Dermis microvascular lymphatic vessel endothelial cell (primary cell): ENCODE measurements around the gene KIF3C. TPM values are rescaled to one million over a fixed set of nuclear protein-coding genes. Genes with fewer than 3 reads are reported as not detected.
A peak's percentile ranks its signal among the peaks of the same experiment; 100 is the strongest.
"Not testable (repeated sequence)": the region's sequence is repeated elsewhere in the genome, so short reads cannot be mapped to it uniquely, and the experiment has no call there.

ENCODE experiments used
- DNase-seq, 2 donors: peaks; one replicate each; pipeline versions ENCODE4 v3.0.0 to v3.0.0-alpha.2; 2010; ENCODE audit warnings: low read depth in 2 of 2
- total RNA-seq: library from RNA; depleted of rRNA; stranded (reverse); fragments of >200 nt; gene quantifications from 2 replicates; pipeline ENCODE4 v1.2.1, GENCODE V29; 2014

KIF3C gene
- total RNA-seq, 1 donor from 2014 or later: 10.5 TPM

- not testable (repeated sequence) for DNase-seq
These were observed 17.1 kb upstream of the KIF3C start for GRCh38 chr2:25999406-25999805.

GRCh38 chr2:25998816-25999383 lies 16.6 kb upstream of the KIF3C start:
- DNase-seq: not testable (repeated sequence)

GRCh38 chr2:25996844-25997243 lies 14.5 kb upstream of the KIF3C start:
- DNase-seq: no peak

DNA sequence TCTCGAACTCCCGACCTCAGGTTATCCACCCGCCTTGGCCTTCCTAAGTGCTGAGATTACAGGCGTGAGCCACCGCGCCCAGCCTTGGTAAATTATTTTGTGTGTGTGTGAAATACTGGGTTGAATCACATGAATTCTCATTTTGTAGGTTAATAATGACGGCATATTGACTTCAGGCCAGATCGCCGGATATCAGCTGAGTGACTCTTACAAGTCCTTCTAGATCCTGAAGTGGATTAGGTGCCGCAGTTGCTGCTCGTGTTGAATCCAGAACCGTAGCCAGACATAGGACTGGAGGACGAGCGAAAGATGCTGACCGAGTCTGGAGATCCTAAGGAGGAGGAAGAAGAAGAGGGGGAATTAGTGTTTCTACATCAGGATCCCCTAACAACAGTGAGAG lies 12.2 kb upstream of the KIF3C start:
- DNase-seq: no peak

- DNase-seq: no peak
These were observed 10.8 kb upstream of the KIF3C start for GRCh38 chr2:25993049-25993448.

GRCh38 chr2:25992556-25992955 lies 10.3 kb upstream of the KIF3C start:
- no peak for DNase-seq

GRCh38 chr2:25991965-25992364 lies 9.7 kb upstream of the KIF3C start:
- DNase-seq: no peak

DNA sequence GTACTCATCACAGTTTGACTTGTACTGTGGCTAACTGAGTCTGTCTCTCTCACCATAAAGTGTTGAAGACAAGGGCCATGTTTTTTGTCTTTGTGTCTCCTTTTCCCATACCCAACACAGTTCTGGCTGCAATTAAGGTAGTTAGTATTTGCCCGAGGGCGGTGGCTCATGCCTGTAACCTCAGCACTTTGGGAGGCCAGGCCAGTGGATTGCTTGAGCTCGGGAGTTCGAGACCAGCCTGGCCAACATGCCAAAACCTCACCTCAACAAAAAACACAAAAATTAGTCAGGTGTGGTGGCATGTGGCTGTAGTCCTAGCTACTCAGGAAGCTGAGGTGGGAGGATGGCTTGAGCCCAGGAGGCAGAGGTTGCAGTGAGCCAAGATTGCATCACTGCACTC lies 6.9 kb upstream of the KIF3C start:
- no peak for DNase-seq

DNA sequence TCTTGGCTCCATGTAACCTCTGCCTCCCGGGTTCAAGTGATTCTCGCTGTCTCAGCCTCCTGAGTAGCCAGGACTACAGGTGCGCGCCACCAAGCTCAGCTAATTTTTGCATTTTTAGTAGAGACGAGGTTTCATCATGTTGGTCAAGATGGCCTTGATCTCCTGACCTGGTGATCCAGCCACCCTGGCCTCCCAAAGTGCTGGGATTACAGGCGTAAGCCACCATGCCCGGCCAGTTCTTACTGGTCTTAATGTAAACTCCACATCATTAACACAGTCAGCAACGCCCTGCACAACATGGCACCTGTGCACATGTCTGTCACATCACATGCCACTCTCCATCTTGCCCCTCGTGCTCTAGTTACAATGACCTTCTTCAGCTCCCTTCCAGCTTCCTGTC lies 5.8 kb upstream of the KIF3C start:
- no peak for DNase-seq

DNA sequence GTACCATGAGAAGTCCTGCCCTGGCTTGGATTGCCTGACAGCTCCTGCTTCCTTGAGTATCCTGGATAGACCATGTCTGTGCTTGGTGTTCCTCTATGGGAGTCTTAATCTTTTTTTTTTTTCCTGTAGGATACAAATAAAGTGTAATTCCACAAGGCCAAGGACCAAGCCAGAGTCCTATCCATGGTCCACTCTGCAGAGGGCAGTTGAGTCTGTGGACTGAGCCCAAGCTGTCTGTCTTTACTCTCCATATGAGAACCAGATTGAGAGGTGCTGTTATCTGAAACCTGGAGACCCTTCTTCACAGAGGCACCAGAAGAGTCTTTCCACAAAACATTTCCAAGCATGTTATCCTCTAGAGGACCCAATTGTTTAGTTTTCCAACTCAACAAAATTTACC lies 1.4 kb upstream of the KIF3C start:
- DNase-seq: no peak

- DNase-seq: no peak
These were observed 627 bp upstream of the KIF3C start for GRCh38 chr2:25982968-25983280.

DNA sequence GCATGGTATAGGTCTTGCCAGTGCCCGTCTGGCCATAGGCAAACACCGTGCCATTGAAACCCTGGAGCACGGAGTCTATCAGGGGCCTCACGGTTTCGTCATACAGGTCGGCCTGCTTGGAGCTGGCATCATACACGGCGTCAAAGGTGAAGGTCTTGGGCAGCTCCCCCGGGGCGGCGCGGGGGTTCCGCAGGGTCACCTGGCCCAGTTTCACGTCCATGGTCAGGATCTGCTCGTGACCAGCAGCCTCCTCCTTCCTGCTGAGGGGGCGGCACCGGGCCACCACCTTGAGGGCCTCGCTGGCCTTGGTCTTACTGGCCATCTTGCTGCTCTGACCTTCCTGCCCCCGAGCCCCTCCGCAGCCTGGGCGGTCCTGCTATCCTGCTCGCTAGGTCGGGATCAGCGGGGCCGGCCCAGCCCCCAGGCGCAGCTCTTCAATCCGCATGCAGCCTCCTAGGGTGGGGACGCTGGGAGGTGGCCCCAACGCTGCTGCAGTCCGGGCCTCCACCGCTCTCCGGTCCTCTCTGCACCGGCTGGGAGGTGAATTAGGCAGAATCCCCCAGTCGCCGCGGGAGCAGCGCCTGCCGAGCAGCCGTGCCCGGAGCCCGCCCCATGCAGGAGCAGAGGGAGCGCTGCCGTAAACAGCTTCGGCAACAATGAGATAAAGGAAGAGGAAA lies 563 bp downstream of the KIF3C start:
- DNase-seq: no peak

DNA sequence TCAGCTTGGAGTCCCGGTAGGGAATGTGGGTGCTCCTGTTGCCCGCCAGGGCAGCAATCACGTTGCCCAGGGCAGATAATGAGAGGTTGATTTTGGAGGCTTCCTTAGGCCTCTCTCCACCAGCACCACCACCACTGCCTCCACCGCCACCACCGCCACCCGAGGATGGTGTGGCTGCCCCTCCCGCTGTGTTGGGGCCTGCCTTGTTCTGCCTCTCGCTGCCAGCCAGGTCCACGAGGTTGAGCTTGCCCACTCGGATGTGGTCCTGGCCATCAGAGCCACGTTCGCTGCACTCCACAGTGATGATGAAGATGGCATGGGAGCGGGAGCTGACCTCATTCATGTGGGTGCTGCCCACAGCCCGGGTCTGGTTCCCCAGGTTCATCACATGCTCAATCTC lies 1.3 kb downstream of the KIF3C start:
- no peak for DNase-seq

DNA sequence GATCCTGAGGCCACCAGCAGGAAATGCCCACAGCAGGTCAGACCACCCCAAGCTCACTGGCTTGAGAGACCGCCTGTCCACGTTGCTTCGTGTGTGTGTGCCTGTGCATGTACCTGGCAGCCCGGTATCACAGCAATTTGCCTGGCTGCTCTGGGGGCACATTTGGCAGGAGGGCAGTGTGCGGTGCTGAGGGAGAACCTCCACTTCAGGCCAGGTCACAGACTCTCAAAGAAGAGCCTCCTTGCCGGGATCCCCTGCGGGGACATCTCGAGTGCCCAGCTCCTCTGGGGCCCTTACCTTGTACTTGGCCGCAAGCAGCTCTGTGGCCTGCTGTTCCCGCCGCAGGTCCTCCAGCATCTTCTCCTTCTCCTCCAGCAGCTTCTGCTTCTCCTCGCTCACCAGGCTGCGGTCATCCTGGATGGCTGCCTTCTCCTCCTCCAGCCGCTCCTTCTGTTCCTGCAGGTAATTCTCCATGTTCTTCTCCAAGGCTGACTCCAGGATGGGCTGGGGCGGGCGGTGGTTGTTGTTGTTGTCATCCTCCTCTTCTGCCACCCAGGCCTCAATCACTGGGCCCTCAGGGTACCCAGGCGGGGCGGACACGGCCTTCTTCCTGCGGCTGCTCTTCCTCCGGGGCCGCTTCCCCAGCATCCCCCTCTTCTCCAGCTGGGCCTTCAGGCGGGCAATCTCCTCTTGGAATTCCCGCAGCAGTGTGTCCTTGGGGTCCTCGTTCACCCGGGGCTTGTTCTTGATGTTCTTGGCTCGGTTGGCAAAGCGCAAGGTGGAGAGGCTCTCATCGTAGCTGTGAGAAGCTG lies 2.0 kb downstream of the KIF3C start:
- no peak for DNase-seq

- DNase-seq: no peak
These were observed 3.3 kb downstream of the KIF3C start for GRCh38 chr2:25979001-25979400.

- DNase-seq: peak in 1 of 2 donors; percentile 38
These were observed 4.5 kb downstream of the KIF3C start for GRCh38 chr2:25977768-25978167.

- peak in 1 of 2 donors; percentile 66 for DNase-seq
These were observed 5.1 kb downstream of the KIF3C start for GRCh38 chr2:25976983-25977741.

GRCh38 chr2:25972049-25972823 lies 10.1 kb downstream of the KIF3C start:
- peak in 1 of 2 donors; percentile 52 for DNase-seq

- no peak for DNase-seq
These were observed 10.7 kb downstream of the KIF3C start for GRCh38 chr2:25971596-25971995.

DNA sequence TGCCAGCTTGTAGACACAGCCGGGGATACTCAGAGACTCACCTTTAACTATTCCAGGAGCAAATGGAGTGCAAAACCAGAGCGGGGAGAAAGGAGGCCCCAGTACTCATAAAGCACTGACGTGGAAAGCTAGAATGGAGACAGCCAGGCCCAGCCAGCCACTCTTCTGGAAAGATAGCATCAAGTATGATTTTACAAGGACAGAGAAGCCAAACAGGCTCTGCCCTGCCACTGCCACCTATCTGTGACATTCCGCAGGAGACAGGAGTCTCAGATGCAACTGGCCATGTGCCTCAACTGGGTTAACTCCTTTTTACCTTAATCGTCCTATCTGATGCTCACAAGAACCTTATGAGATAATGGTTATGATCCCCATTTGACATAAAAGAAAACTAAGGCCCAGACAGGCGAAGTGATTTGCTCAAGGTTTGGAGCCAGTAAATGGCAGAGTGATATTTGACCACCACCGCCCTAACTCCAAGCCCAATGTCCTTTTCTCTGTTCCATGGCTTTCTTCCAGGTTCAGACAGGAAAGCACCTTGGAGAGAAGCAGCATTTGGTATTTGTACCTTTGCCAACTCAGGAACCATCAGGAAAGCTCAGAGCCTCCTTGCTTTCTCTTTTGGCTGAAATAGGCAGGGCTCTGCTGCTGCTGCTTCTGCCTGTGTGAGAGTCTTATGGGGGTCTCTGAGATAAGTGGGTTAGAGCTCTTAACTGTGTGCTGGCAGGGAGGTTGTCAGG lies 15.6 kb downstream of the KIF3C start:
- DNase-seq: no peak

GRCh38 chr2:25964891-25965290 lies 17.4 kb downstream of the KIF3C start:
- no peak for DNase-seq
